D721Med (cell line): ENCODE data around the gene GTPBP3.

Experiments used
- DNase-seq: peaks from one replicate; pipeline ENCODE4 v3.0.0; 2011; ENCODE audit warnings: low spot score; ENCODE audit not compliant: insufficient read length
- FAIRE-seq: peaks from 2 replicates; lab custom pipeline; 2011; peaks lifted over from hg19 to GRCh38; lab: Jason Lieb, UNC
- TF ChIP-seq, protein P1 (sequence below): IDR thresholded peaks from 2 replicates; pipeline ENCODE4 v1.5.1; 2012; ENCODE audit warnings: mild to moderate bottlenecking, control low read depth; ENCODE audit not compliant: insufficient read depth; ENCODE audit errors: missing control alignments

Gene GTPBP3

DNA sequence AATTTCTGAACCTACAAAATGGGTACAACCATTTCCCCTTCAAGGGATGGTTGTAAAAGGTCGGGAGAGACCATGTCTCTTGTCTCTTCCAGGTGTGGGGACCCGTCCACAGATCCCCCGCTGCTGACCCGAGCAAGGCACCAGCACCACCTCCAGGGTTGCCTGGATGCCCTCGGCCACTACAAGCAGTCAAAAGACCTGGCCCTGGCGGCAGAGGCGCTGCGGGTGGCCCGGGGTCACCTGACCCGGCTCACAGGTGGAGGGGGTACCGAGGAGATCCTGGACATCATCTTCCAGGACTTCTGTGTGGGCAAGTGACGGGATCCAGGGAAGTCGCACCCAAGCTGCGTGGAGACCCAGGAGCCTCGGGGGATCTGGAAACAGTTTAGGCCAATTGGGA is 4.0 kb downstream of the GTPBP3 start:
- no peak for FAIRE-seq

DNA sequence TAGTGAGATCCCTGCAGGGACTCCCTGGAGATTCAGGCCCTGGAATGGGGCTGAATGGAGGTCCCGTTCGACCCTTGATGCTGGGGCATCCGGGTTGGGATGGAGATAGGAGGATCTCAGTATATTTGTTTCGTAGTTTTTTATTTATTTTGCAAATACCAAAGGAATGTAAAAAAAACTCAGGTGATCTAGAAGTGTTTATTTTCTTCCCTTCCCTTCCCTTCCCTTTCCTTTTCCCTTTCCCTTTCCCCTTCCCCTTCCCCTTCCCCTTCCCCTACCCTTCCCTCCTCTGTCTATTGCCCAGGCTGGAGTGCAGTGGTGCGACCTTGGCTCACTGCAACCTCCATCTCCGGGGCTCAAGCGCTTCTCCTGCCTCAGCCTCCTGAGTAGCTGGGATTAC is 4.5 kb downstream of the GTPBP3 start:
- no peak for FAIRE-seq
- DNase-seq, result no peak
- TF ChIP-seq, protein P1, sequence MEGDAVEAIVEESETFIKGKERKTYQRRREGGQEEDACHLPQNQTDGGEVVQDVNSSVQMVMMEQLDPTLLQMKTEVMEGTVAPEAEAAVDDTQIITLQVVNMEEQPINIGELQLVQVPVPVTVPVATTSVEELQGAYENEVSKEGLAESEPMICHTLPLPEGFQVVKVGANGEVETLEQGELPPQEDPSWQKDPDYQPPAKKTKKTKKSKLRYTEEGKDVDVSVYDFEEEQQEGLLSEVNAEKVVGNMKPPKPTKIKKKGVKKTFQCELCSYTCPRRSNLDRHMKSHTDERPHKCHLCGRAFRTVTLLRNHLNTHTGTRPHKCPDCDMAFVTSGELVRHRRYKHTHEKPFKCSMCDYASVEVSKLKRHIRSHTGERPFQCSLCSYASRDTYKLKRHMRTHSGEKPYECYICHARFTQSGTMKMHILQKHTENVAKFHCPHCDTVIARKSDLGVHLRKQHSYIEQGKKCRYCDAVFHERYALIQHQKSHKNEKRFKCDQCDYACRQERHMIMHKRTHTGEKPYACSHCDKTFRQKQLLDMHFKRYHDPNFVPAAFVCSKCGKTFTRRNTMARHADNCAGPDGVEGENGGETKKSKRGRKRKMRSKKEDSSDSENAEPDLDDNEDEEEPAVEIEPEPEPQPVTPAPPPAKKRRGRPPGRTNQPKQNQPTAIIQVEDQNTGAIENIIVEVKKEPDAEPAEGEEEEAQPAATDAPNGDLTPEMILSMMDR, result no peak

More for the DNA sequence above, 4.0 kb downstream of the GTPBP3 start:
- TF ChIP-seq, protein P1, result no peak
- DNase-seq, result no peak

DNA sequence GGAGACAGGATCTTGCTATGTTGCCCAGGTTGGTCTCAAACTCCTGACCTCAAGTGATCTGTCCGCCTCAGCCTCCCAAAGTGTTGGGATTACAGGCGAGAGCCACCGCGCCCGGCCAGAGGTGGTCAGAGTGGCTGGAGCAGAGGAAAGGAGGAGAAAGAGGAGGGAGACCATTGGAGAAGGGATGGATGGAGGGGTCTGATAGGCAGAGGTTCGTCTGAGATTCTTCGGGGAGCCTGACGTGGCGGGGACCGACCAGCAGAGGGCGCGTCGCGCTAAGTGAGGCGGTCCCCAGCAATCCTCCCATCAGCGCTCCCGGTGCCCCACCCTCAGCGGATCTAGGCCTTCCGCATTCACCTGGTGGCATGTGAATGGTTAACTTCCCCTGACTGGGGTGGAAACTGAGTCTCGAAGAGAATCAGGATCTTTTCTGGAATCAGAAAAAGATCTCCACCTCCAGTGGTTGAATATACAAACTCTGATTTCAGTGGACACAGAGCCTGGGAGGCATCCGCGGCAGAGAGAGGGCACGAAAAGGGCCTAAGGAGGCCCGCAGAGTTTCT is 8.8 kb downstream of the GTPBP3 start:
- DNase-seq (peak; percentile 84), FAIRE-seq (no peak)
- TF ChIP-seq, protein P1, result peak; percentile 73

DNA sequence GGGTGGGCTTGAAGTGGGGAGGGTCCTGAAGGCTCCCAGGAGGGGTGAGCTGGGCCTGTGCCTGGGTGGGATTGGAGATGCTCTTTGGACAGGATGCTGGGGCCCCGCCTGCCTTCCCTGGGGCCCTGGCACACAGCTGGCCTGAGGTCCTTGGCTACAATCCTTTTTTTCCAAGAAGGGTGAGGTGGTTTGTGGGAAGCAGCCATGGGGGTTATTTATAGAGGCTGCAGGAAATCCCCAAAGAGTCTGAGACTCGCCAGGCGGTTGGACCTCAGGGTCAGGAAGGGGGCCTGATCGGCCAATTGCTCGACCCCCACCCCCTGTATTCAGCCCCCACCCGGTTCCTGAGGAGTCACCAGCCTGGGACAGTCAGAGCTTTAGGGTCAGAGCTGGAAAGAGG is 10.0 kb downstream of the GTPBP3 start:
- DNase-seq (no peak), FAIRE-seq (no peak)
- TF ChIP-seq, protein P1, result no peak

DNA sequence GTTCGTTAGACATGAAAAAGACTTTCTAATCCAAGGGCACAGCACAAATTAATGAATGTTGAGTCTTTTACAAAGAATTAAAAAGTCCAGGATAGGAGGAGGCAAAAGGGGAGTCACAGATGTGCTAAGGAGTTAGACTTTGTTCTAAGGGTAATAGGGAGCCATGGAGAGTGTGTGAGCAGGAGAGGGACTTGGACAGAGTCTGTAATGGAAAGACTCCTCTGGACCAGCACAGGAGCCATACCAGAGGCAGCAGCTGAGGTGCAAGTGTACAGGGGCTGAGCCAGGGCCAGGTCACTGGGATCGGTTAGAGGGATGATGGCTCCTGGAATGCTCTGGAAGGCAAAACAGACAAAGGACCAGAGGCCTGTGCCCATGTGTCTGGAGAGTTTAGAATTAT is 10.5 kb downstream of the GTPBP3 start:
- FAIRE-seq, result no peak
- no peak for DNase-seq
- TF ChIP-seq, protein P1, result no peak

DNA sequence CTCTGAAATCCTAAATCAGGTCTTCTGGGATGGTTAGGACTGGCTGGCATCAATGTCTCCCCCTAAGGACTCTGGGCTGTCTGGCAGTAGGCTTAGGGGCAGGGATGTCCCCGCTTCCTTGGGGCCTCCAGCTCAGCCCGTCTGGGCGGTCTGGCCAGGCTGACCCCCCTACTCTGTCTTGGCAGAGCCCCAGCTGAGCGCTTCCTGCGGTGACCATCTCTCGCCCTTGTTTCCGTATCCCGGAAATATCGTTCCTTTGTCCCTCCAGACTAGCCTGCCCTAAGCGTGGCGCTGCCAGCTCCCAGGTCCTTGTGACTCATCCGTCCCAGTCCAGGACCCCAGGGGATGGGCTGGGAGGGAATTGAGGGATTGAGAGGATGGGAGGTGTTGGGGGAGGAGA is 11.3 kb downstream of the GTPBP3 start:
- DNase-seq, result no peak
- TF ChIP-seq, protein P1, result no peak
- no peak for FAIRE-seq

DNA sequence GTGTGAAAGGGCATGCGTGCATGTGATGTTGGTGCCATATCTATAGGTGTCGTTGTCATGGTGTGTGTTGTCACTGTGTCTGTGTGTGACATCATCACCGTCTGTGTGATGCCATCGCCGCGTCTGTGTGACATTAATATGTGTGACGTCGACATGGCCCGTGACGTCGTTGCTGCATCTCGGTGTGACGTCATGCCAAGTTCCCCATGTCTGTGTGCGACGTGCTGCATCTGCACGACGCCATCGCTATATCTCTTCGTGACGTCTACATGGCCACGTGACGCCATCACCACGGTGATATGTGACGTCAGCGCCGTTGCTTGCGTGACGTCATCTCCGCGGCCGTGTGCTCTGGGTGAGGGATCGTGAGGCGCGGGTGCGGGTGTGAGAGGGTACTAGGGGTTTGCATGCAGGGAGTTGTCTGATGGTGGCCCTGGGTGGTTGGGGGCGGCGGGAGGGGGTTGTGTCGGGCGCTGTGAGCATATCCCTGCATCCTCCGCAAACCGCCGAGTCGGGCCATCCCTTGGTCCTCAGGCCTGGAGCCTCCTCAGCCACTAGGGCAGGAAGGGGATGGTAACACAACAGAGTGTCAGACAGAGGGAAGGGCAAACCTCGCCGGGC is 14.6 kb downstream of the GTPBP3 start:
- TF ChIP-seq, protein P1, result no peak
- no peak for DNase-seq
- no peak for FAIRE-seq
